Tibial nerve (tissue), 4 donors: ENCODE results near the gene ELAC2.

ENCODE experiments used
- CTCF ChIP-seq, 5 experiments: fragments of 200-600 bp in 3 of 5; fragments of 450-650 bp in 2 of 5; sonication (generic) in 3 of 5; IDR thresholded peaks; one replicate each; pipeline ENCODE4 v1.5.1; 2016 to 2019; ENCODE audit warnings: antibody characterized with exemption in 5 of 5, mild to moderate bottlenecking in 3 of 5, moderate library complexity in 2 of 5
- EP300 ChIP-seq, 2 donors: sonication (generic); formaldehyde crosslinking; IDR thresholded peaks; one replicate each; pipeline ENCODE4 v1.6.1; 2017; ENCODE audit warnings: antibody characterized with exemption in 2 of 2, mild to moderate bottlenecking in 1 of 2
- POLR2A ChIP-seq, 2 donors: fragments of 450-650 bp; IDR thresholded peaks; one replicate each; pipeline ENCODE4 v1.6.1; 2017; ENCODE audit warnings: antibody characterized with exemption in 2 of 2, mild to moderate bottlenecking in 2 of 2, moderate library complexity in 2 of 2

GRCh38 chr17:12964840-12965239 lies 53.0 kb downstream of the ELAC2 start:
- TF ChIP-seq CTCF (IDR thresholded peaks at IDR 0.05) (no peak), POLR2A (IDR thresholded peaks at IDR 0.05) (no peak), EP300 (IDR thresholded peaks at IDR 0.05) (no peak)
